HG03095 (cell line): ENCODE measurements around the gene C4orf46.

Experiments used
- ATAC-seq: cut with Tn5 transposase; IDR thresholded peaks from one replicate; pipeline ENCODE4 v1.9.1; 2021; ENCODE audit warnings: moderate library complexity; ENCODE audit not compliant: unreplicated experiment

C4orf46 gene

DNA sequence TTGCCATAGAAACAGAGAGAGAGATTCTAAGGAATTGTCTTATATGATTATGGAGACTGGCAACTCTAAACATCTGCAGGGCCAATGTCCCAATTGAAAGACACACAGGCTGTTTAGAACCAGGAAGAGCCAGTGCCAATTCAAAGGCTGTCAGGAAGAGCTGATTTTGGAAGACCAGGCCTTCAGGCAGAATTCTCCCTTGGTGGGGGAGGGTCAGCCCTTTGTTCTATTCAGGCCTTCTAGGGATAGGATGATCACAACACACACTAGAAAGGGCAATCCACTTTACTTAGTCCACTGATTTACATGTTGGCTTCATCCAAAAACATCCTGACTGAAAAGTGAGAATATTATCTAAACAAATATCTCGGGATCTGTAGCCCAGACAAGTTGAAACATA, 15.2 kb downstream of the C4orf46 start:
- ATAC-seq = no peak

DNA sequence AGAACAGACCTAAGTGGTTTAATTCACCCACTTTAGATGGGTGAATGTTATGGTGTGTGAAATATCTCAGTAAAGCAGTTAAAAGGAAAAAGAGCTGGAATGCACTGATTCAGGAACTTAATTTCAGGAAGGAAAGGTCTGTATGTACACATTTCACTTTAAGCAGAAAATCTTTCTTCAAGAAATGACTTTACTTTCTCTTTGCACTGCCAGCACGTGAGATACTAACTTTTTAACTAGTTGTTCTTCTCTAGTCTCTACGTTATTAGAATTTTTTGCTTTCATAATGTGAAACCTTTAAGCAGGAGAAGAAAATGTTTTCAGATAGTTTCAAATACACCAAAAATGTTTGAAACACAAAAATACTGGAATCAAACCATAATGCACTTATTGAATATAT, 18.8 kb downstream of the C4orf46 start:
- no peak for ATAC-seq

DNA sequence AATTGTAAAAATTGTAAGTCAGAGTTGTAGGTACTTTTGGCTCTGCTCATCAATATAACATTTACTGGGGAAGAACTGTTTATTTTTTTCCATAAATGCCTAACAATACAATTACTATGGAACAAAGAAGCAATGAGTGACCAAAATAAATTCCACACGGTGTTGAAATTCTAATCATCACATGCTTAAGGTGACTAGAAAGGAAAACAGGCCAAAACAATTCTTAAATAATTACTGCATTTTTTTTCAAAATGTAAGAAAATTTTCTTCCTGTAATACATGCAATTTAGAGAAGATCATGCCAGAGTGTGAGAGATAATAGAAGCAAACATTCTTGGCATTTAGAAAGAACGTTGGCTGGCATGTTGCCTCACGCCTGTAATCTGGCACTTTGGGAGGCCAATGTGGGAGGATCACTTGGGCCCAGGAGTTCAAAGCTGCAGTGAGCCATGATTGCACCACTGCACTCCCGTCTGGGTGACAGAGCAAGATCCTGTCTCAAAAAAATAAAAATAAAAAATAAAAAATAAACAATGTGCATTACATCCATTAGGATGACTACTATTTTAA, 22.5 kb downstream of the C4orf46 start:
- no peak for ATAC-seq

DNA sequence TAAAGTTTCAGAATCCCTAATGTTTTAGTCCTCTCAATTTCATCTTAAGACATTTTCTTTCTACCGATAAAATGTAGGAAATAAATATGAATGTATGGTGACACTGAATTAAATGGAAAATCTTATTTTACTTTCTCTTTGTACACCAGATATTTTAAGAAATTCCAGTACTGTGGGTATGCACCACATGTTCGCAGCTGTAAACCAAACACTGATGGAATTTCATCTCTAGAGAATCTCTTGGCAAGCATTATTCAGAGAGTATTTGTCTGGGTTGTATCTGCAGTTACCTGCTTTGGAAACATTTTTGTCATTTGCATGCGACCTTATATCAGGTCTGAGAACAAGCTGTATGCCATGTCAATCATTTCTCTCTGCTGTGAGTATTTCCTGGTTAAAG, 26.9 kb downstream of the C4orf46 start:
- no peak for ATAC-seq

DNA sequence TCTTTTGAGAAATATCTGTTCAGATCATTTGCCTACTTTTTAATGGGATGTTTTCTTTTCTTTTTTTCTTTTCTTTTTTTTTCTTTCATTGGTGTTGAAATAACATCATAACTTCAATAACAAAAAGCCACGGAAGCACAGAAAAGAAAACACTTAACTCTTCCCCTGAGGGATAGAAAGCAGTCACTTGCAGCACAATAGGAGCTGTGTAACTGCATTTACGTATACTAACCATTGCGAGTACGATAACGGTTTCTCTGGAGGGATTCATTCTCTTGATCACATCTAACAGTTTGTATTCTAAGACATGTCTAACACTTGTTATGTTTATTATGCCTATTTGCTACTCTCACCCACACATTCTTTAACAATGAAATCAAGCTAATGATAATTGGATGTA, 27.3 kb downstream of the C4orf46 start:
- no peak for ATAC-seq

DNA sequence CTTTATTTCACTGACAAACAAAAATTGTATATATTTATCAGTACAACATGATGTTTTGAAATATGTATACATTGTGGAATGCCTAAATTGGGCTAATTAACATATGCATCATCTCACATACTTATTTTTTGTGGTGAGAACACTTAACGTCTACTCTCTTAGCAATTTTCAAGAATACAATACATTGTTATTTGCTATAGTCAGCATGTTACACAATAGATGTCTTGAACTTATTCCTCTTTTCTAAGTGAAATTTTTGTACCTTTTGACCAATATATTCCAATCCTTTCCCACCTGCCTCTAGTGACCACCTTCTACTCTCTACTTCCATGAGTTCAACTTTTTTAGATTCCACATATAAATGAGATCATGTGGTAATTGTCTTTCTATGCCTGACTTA, 35.1 kb downstream of the C4orf46 start:
- ATAC-seq = no peak

DNA sequence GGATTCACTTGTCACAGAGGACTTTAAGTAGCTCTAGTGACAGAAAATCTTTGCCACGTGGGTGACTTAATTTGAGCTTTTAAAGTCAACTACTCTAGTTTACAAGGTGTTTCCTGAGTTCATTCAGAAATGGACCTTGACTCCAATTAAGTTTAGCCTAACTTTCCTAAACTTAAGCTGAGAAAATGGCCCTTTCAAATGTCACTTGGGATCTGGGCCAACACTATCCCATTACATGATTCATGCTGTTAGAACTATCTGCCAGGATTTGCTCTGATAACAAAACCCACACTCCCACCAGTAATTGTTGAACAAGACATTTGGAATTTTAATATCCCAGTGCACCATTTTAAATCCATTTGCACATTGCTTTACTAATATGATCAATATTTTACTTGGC, 40.8 kb downstream of the C4orf46 start:
- no peak for ATAC-seq

DNA sequence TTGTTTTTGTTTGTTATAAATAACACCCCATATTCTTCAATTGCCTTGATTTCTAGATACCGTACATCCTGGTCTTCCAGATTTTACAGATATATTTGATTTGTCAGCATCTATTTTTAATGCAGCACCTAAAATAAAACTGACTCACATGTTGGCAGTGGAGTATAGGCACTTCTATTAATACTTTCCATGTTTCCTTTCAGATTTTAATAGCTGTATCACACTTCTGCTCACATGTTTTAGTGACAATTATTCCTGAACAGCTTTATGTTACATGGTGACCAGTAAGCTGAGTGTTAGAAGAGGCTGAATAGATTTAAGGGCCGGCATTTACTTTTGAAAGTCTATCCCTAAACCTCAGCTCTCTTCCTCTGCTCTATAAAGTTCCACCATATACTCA, 46.1 kb downstream of the C4orf46 start:
- no peak for ATAC-seq

DNA sequence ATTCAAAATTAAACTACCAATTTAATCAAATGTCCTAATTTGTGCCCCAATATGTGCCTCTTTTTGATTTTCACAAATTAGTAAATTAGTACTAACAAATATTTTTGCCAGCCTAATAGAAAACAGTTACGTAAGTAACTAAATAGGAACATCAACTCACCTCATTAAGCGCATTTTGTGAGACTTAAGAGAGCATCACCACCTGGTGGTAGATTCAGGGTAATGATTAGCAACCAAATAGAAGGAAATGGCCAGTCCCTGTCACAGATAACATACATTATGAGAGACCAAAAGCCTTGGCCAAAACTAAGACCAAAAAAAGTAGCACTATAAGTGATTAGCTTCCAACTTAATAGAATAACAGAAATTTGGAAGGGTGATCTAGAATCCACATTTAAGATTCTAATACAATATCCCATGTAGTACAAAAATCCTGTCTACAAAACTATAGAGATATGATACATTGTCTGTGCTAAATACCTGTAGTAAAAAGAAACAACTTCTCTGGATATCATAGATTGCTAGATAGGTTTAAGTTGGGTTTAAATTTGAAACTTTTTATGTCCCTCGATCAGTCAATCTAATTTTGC, 46.7 kb downstream of the C4orf46 start:
- peak; percentile 89 for ATAC-seq

DNA sequence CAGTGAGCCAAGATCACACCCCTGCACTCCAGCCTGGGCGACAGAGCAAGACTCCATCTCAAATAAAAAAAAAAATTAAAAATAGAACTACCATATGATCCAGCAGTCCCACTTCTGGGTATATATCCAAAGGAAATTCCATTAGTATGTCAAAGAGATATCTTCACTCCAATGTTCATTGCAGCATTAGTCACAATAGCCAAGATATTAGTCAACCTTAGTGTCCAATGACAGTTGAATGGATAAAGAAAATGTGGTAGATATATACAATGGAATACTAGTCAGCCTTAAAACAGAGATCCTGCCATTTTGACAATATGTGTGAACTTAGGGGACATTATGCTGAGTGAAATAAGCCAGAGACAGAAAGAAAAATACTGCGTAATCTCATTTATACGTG, 49.4 kb downstream of the C4orf46 start:
- no peak for ATAC-seq

DNA sequence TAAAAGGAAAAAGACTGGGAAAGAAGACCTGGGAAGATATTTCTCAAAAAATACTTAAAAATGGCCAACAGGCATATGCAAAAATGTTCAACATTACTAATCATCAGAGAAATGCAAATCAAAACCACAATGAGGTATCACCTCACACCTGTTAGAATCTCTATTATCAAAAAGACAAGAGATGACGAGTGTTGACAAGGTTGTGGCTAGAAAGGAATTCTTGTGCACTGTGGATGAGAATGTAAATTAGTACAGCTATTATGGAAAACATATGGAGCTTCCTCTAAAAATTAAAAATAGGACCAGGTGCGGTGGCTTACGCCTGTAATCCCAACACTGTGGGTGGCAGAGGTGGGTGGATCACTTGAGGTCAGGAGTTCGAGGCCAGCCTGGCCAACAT, 50.0 kb downstream of the C4orf46 start:
- ATAC-seq = no peak

DNA sequence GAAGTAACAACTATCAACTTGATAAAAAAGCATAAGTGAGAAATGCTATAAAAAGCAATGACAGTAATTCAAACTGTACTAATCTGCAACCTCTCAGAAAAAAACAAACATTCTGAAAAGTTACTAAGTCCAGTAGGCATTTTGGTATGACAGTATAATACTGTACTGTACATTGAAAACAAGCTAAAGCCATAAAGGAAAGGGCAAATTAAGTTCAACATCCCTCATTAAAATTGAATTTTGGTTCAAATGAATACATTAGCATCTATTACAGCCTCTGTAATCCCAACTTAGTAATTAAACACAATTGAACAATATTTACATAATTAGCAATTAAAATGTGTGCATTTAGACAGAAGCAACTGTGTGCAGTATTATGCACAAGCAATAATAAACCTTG, 53.7 kb downstream of the C4orf46 start:
- no peak for ATAC-seq
